Gastroesophageal sphincter (tissue), 3 donors: Measurements from ENCODE around the gene WDR90.

Source experiments
- CTCF ChIP-seq, 4 experiments: fragments of 200-600 bp in 2 of 4; fragments of 450-650 bp in 2 of 4; sonication (generic) in 1 of 4; IDR thresholded peaks; one replicate each; pipeline ENCODE4 v1.5.1; 2017 to 2019; ENCODE audit warnings: antibody characterized with exemption in 4 of 4, mild to moderate bottlenecking in 2 of 4, moderate library complexity in 2 of 4
- EP300 ChIP-seq: sonication (generic); formaldehyde crosslinking; IDR thresholded peaks from one replicate; pipeline ENCODE4 v1.6.1; 2017; ENCODE audit warnings: antibody characterized with exemption, mild to moderate bottlenecking
- POLR2AphosphoS5 ChIP-seq: sonication (generic); formaldehyde crosslinking; IDR thresholded peaks from one replicate; pipeline ENCODE4 v1.6.1; 2017; ENCODE audit warnings: antibody characterized with exemption

- no peak for TF ChIP-seq CTCF (IDR thresholded peaks at IDR 0.05)
- no peak for TF ChIP-seq POLR2AphosphoS5
- TF ChIP-seq EP300, result no peak
Observed at GRCh38 chr16:703406-703805, 54.2 kb downstream of the WDR90 start.
